ENCODE data around the gene SCARB1.

The SCARB1 gene

DNA sequence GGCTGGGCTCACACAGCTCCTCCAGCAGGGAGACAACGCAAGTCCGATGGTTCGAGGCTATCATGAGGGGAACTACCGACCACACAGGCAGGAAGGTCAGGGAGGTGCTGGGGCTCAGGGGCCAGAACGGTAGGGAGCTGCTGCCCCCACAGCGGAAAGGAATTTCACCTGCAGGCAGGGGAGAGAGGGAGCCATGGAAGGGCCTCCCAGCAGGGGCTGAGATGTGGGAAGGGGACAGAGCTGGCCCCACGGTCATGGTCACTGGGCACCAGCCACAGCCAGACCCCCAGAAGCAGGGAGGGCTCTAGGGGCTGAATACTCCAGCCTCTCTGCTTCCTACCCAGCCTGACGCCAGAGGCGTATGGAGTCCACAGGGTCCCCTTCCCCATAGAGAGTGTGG lies 103.1 kb downstream of the SCARB1 start:
- DNase-seq (ENCODE audit: low read depth) = no peak

GRCh38 chr12:124759841-124760503 lies 103.7 kb downstream of the SCARB1 start:
- DNase-seq (ENCODE audit: low read depth) = no peak

GRCh38 chr12:124758266-124759220 lies 105.1 kb downstream of the SCARB1 start:
- DNase-seq (ENCODE audit: low read depth) = no peak

GRCh38 chr12:124757329-124757728 lies 106.3 kb downstream of the SCARB1 start:
- no peak for DNase-seq (ENCODE audit: low read depth)

DNA sequence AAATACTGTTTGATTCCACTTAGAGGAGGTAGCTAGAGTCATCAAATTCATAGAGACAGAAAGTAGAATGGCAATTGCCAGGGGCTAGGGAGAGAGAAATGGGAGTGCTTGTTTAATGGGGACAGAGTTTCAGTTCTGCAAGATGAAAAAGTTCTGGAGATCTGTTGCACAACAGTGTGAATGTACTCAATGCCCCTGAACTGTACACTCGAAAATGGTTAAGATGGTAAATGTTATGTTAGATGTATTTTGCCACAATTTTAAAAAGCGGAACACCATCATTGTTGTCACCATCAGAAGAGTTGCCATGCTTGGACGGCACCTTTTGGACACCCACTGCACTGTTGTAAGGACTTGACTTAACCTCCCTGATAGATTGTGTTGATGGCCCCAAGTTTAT lies 106.9 kb downstream of the SCARB1 start:
- no peak for DNase-seq (ENCODE audit: low read depth)

DNA sequence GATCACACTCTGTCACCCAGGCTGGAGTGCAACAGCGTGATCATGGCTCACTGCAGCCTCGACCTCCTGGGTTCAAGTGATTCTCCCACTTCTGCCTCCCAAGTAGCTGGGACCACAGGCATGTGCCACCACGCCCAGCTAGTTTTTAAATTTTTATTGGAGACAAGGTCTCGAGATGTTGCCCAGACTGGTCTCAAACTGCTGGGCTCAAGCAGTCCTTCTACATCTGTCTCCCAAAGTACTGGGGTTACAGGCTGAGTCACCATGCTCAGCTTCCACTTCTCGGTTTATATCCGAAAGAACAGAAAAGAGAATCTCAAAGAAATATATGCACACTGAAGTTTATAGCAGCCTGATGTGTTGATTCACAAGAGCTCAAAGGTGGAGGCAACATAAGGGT lies 107.5 kb downstream of the SCARB1 start:
- no peak for DNase-seq (ENCODE audit: low read depth)

DNA sequence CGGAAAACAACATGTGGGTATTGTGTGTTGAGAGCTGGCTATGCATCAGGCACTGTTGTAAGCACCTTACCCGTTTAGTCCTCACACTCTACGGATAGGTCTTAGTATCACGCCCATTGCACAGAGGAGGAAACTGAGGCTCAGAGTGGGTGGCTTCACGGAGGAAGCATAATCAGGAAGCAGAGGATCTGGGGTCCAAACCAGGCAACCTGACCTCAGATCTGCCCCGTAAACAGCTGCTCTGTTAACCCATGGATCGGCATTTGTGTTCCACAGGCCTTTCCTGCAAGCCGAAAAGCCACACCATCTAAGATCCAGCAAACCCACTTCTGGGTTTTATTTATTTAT lies 107.9 kb downstream of the SCARB1 start:
- no peak for DNase-seq (ENCODE audit: low read depth)

DNA sequence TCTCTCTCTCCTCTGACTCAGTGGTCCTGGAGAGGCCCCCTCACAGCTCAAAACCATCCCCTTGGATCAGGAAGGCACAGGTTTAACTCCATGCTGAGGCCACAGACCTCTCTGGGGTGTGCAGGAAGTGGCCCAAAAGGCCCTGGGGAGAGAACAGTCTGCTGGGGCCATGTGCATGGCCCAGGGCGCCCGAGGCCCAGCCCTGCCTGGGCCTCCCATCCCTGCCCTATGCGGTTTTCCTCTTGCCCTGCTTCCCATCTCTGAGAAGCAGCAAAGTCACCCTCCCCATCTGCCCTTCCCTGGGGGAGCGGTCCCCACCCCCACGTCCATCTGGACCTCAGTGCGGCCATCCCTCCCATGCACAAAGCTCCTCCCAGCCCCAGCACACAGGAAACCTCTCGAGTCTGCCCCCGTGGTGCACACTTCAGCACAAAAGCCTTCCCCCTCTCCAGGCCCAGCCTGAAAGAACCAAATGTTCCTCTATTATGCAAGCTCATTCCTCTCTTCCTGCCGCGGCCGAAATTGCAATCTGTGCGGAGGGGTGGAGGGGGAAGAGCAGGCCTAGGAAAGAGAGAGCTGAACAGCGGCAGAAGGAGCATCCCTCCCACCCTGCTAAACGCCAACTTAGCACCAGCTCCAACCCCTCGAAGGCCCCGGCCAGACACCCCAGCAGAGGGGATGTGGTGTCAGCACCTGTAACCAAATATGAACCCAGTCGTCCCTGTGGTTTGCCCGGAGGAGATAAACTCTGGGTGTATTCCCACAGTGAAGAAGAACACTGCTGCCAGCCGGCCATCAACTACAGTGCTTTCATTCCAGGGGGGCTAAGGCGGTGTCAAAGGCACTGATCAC lies 108.5 kb downstream of the SCARB1 start:
- no peak for DNase-seq (ENCODE audit: low read depth)

- DNase-seq (ENCODE audit: low read depth) = no peak
Measured at GRCh38 chr12:124754491-124754890, 109.2 kb downstream of the SCARB1 start.

- DNase-seq (ENCODE audit: low read depth) = no peak
Measured at GRCh38 chr12:124753993-124754392, 109.7 kb downstream of the SCARB1 start.

- no peak for DNase-seq (ENCODE audit: low read depth)
Measured at GRCh38 chr12:124753228-124753591, 110.5 kb downstream of the SCARB1 start.

- DNase-seq (ENCODE audit: low read depth) = no peak
Measured at GRCh38 chr12:124752437-124753227, 111.0 kb downstream of the SCARB1 start.

DNA sequence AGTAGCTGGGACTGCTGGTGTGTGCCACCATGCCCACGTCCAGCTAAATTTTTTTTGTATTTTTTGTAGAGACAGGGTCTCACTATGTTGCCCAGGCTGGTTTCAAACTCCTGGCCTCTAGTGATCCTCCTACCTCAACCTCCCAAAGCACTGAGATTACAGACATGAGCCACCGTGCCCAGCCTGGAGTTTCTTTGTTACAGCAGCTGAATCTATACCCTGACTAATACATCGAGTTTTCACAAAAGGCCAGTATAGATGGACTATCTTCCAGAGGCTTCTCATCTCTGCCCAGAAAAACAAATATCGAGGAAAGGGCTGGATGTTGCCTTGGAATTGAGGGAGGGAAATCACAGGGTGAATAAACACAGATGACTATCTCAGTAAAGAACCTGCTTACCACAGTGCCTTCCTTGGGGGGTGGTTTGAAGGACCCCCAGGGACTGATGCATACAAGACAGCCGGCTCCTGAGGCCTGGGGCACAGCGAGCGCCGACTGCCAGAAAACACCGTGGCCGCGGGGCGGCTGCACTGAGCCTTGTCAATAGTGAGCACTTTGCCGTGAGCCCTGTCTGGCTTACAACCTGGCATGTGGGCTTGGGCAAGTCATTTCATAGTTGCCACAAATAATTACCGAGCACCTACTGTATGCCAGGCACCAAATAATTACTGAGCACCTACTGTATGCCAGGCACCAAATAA lies 111.9 kb downstream of the SCARB1 start:
- DNase-seq (ENCODE audit: low read depth) = no peak

- no peak for DNase-seq (ENCODE audit: low read depth)
Measured at GRCh38 chr12:124750787-124751471, 112.7 kb downstream of the SCARB1 start.

GRCh38 chr12:124750149-124750656 lies 113.5 kb downstream of the SCARB1 start:
- no peak for DNase-seq (ENCODE audit: low read depth)

DNA sequence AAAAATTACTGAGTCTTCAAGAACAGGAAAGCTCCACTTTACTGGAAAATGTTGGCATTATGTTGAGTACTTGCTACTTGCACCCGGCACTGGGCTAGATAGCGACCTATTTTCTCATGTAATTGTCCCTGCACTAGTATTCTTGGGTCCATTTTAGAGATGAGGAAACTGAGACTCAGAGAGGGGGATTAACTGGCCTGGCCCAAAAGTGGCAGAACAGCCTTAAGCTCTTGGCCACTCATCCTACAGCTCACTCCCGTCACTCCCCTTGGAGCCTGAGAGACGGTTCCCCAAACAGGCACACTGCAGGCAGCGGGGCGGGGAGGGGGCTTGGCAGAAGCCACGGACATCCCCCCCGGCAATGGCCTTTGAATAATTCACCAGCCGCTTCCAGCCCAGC lies 113.9 kb downstream of the SCARB1 start:
- no peak for DNase-seq (ENCODE audit: low read depth)

DNA sequence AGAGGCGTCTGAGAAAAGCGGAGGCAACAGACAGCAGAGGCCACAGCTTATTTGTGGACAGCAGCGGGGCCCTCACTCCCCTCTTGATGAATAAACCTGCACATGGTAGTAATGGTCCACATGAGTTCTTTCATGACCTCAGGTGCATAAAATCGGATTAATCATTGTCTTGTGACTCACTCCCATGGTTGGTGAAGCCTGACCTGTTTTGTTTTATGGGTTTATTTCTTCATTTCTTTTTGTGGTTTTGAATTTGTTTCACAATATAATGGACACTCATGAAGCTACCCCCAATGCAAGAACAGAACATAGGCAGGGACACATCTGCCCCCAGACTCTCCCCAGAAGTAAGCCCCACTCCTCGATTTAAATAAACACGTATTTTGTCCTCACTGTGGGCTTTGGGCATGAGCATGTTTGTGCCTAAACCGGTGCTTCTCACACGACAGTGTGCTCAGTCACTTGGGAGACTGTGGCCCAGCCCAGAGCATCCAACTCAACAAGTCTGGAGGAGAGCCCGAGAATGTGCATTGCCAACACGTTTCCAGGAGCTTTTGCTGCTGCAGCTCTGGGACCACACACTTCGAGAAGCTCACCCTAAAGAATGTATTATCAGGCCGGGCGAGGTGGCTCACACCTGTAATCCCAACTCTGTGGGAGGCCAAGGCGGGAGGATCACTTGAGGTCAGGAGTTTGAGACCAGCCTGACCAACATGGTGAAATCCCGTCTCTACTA lies 116.1 kb downstream of the SCARB1 start:
- no peak for DNase-seq (ENCODE audit: low read depth)

DNA sequence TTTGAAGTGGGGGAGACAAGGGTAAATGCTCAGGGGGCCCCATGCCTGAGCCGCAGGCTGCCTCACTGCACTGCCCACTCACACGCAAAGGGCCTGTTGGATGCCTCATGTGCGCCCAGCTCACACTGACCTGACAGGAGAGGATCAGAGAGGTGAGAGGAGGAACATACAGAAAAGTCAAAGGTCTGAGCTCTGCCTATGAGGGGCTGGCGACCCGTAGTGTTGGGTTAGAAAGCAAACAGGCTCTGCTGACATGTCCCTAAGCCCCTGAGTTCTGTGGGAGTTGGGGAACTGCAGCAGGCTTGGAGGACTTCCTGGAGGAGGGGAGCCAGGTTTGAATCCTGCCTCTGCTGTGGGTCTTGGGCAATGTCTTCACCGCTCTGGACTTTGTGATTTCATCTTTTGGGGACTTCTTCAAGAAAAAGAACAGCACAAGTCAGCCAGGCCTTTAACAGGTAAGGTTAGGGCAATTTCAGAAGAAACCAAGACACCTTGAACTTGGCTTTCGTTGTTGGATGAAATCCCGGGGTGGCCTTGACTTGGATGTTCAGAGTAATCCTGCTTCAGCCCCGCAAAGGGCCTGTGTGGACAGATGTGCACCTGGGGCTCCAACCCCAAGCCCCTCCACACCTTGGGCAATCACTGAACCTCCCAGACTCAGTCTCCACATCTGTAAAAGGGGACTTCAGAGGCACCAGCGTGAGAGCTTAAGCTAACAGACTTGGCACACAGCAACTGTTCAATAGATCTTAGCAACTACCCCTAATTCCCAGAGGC lies 116.8 kb downstream of the SCARB1 start:
- no peak for DNase-seq (ENCODE audit: low read depth)
